GM12865 (cell line): Measurements from ENCODE around the gene KRT17.
"Not testable (repeated sequence)": the region's sequence is repeated elsewhere in the genome, so short reads cannot be mapped to it uniquely, and the experiment has no call there.

ENCODE experiments used
- DNase-seq: peaks from one replicate; pipeline ENCODE4 v3.0.0; 2010; ENCODE audit warnings: low read depth
- H3K4me3 ChIP-seq: 2 replicates; pipeline ENCODE4 v1.5.1; 2011; ENCODE audit warnings: mild to moderate bottlenecking, low read depth, low read length, control low read depth
- CTCF ChIP-seq: IDR thresholded peaks from 2 replicates; pipeline ENCODE4 v1.5.1; 2011; ENCODE audit warnings: low read length, control low read depth, low read depth, inconsistent platforms; ENCODE audit not compliant: insufficient read depth; ENCODE audit errors: missing control alignments

The KRT17 gene

GRCh38 chr17:41618341-41619035 lies 5.9 kb downstream of the KRT17 start:
- TF ChIP-seq CTCF: no peak
- no peak overlapping the region for H3K4me3 ChIP-seq
- DNase-seq: no peak

GRCh38 chr17:41617698-41618097 lies 6.7 kb downstream of the KRT17 start:
- TF ChIP-seq CTCF: no peak
- no peak for DNase-seq
- no peak overlapping the region for H3K4me3 ChIP-seq

GRCh38 chr17:41617136-41617535 lies 7.2 kb downstream of the KRT17 start:
- no peak for TF ChIP-seq CTCF
- no peak overlapping the region for H3K4me3 ChIP-seq
- no peak for DNase-seq

GRCh38 chr17:41616486-41616885 lies 7.9 kb downstream of the KRT17 start:
- DNase-seq, H3K4me3 ChIP-seq: not testable (repeated sequence)

GRCh38 chr17:41615454-41615853 lies 8.9 kb downstream of the KRT17 start:
- no peak for DNase-seq
- H3K4me3 ChIP-seq: no peak overlapping the region
- TF ChIP-seq CTCF: no peak

GRCh38 chr17:41614767-41615166 lies 9.6 kb downstream of the KRT17 start:
- not testable (repeated sequence) for DNase-seq, H3K4me3 ChIP-seq

GRCh38 chr17:41614098-41614497 lies 10.3 kb downstream of the KRT17 start:
- TF ChIP-seq CTCF: no peak
- DNase-seq: no peak

GRCh38 chr17:41613277-41614082 lies 10.9 kb downstream of the KRT17 start:
- no peak for DNase-seq
- TF ChIP-seq CTCF: no peak
- H3K4me3 ChIP-seq: no peak overlapping the region

More at GRCh38 chr17:41614098-41614497, 10.3 kb downstream of the KRT17 start:
- no peak overlapping the region for H3K4me3 ChIP-seq

GRCh38 chr17:41612376-41613160 lies 11.8 kb downstream of the KRT17 start, which contains the start of gene KRT16:
KRT16 (minus strand) TSS chr17:41612767; CDS start chr17:41612688, 79 bp downstream.
- not testable (repeated sequence) for H3K4me3 ChIP-seq, DNase-seq
